ENCODE results near the gene LAMA5. TPM values are rescaled to one million over a fixed set of nuclear protein-coding genes. Genes with fewer than 3 reads are reported as not detected.

The LAMA5 gene
- total and polyA plus RNA-seq, 9 donors, result 4.7 to 115 (median 42.2) TPM

- intact Hi-C loops (cut with DNase I), result no loop called here
These were observed 22.3 kb downstream of the LAMA5 start for GRCh38 chr20:62344782-62345181.

GRCh38 chr20:62344092-62344491, 23.0 kb downstream of the LAMA5 start:
- WGBS, 3 donors, result 89 to 95% (median 92%) methylated on average over 5 of the region's 5 CpGs
- Histone ChIP-seq H3K27me3 (no peaks in the 10 kb centered on the region), H3K27ac (no peak overlapping the region), H3K9me3 (no peaks in the 10 kb centered on the region), H3K36me3 (no peaks in the 10 kb centered on the region), H3K4me3 (no peak overlapping the region), H3K4me1 (ENCODE audit: insufficient read depth) (no peaks in the 10 kb centered on the region)
- no peak for TF ChIP-seq CTCF (IDR thresholded peaks at IDR 0.05)
- no peak for TF ChIP-seq EP300 (IDR thresholded peaks at IDR 0.05)
- no peak for TF ChIP-seq POLR2A (IDR thresholded peaks at IDR 0.05)
- DNase-seq, result no peak
- intact Hi-C loops (cut with DNase I), result no loop called here

More at GRCh38 chr20:62344782-62345181, 22.3 kb downstream of the LAMA5 start:
- Histone ChIP-seq H3K27me3 (no peaks in the 10 kb centered on the region), H3K27ac (no peak overlapping the region), H3K9me3 (no peaks in the 10 kb centered on the region), H3K4me1 (ENCODE audit: insufficient read depth) (no peaks in the 10 kb centered on the region), H3K4me3 (no peak overlapping the region), H3K36me3 (no peaks in the 10 kb centered on the region)
- no peak for DNase-seq
- TF ChIP-seq POLR2A (IDR thresholded peaks at IDR 0.05) (no peak), EP300 (IDR thresholded peaks at IDR 0.05) (no peak)
- WGBS, 3 donors, result 61 to 76% (median 66%) methylated on average over 10 of the region's 10 CpGs

- no peak for DNase-seq
- Histone ChIP-seq H3K27ac (no peak overlapping the region), H3K9me3 (no peaks in the 10 kb centered on the region), H3K4me3 (no peak overlapping the region), H3K27me3 (no peaks in the 10 kb centered on the region), H3K36me3 (no peaks in the 10 kb centered on the region), H3K4me1 (ENCODE audit: insufficient read depth) (no peaks in the 10 kb centered on the region)
- intact Hi-C loops (cut with DNase I), result no loop called here
- TF ChIP-seq CTCF (IDR thresholded peaks at IDR 0.05) (no peak), EP300 (IDR thresholded peaks at IDR 0.05) (no peak), POLR2A (IDR thresholded peaks at IDR 0.05) (no peak)
- 37 to 67% (median 48%) methylated on average over 10 of the region's 10 CpGs for WGBS, 3 donors
These were observed 24.2 kb downstream of the LAMA5 start for GRCh38 chr20:62342910-62343309.

DNA sequence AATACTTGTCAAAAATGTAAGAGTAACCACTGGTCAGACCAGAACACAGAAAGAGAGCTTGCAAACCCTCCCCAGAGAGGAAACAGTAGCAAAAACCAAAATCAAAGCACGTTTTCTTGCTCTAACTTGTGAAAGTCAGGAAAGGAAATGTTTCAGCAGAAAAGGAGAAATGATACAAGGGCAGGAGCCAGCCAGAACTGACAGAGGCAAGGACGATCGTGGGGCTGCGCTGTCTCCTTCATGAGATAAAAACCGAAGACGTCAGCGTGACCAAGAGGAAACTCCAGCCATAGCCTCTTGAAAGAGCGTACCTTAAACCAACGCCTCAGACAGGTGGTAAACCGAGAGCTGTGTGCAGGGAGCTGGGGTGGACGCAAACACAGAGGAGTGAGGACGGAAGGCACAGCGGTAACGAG, 27.5 kb downstream of the LAMA5 start:
- Histone ChIP-seq H3K27ac (no peak overlapping the region), H3K4me1 (ENCODE audit: insufficient read depth) (no peaks in the 10 kb centered on the region), H3K36me3 (no peaks in the 10 kb centered on the region), H3K4me3 (no peak overlapping the region), H3K27me3 (no peaks in the 10 kb centered on the region), H3K9me3 (no peaks in the 10 kb centered on the region)
- intact Hi-C loops (cut with DNase I), result no loop called here
- TF ChIP-seq POLR2A (IDR thresholded peaks at IDR 0.05), result no peak
- TF ChIP-seq CTCF (IDR thresholded peaks at IDR 0.05), result no peak
- TF ChIP-seq EP300 (IDR thresholded peaks at IDR 0.05), result no peak
- 77 to 86% (median 81%) methylated on average over 13 to 14 of the region's 14 CpGs for WGBS, 3 donors
- no peak for DNase-seq

DNA sequence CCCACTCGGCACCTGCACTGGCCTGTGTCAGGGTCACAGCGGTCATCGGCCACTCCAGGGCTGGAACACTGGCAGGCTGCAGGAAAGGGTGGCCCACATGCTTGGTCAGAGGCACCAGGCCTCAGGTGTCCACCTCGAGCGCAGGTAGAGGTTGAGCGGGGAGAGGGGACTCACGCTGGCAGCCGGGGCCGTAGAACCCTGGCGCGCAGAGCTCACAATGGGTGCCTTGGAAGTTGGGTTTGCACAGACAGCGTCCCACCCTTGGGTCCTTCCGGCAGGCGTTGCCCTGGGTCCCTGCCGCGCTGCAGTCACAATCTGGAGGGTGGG, 28.9 kb downstream of the LAMA5 start:
- H3K27me3 ChIP-seq, result no peaks in the 10 kb centered on the region
- intact Hi-C loops (cut with DNase I), result no loop called here
- whole genome bisulfite sequencing, 3 donors, result 95 to 97% (median 96%) methylated on average over 16 of the region's 16 CpGs
- no peaks in the 10 kb centered on the region for H3K9me3 ChIP-seq
- H3K4me3 ChIP-seq, result no peak overlapping the region
- no peak overlapping the region for H3K27ac ChIP-seq
- H3K36me3 ChIP-seq, result no peaks in the 10 kb centered on the region
- H3K4me1 ChIP-seq (ENCODE audit: insufficient read depth), result no peaks in the 10 kb centered on the region
- TF ChIP-seq POLR2A (IDR thresholded peaks at IDR 0.05), result no peak
- TF ChIP-seq CTCF (IDR thresholded peaks at IDR 0.05), result no peak
- no peak for TF ChIP-seq EP300 (IDR thresholded peaks at IDR 0.05)
- DNase-seq, result no peak

Data from ovary (tissue), 9 donors.